HAP-1 (cell line): ENCODE results near the gene NR2F2.
"Not testable (repeated sequence)": the region's sequence is repeated elsewhere in the genome, so short reads cannot be mapped to it uniquely, and the experiment has no call there.

ENCODE experiments used
- DNase-seq, 2 experiments: peaks; one replicate each; pipeline ENCODE4 v3.0.0-alpha.2; 2016 to 2020; ENCODE audit warnings: low spot score in 2 of 2
- H3K27me3 ChIP-seq: fragments of 250-450 bp; sonication (Bioruptor Pico); 2 replicates; pipeline ENCODE4 v1.5.1; 2020; ENCODE audit warnings: low read depth, mild to moderate bottlenecking, moderate library complexity
- H3K36me3 ChIP-seq: fragments of 250-450 bp; sonication (Bioruptor Pico); replicated peaks from 2 replicates; pipeline ENCODE4 v1.5.1; 2020; ENCODE audit warnings: mild to moderate bottlenecking
- H3K4me1 ChIP-seq: fragments of 250-450 bp; sonication (Bioruptor Pico); 2 replicates; pipeline ENCODE4 v1.5.1; 2020; ENCODE audit warnings: mild to moderate bottlenecking
- H3K4me3 ChIP-seq: fragments of 250-450 bp; sonication (Bioruptor Pico); 2 replicates; pipeline ENCODE4 v1.5.1; 2020; ENCODE audit warnings: mild to moderate bottlenecking, moderate library complexity
- H3K9me3 ChIP-seq: fragments of 250-450 bp; sonication (Bioruptor Pico); 2 replicates; pipeline ENCODE4 v1.5.1; 2020; ENCODE audit warnings: mild to moderate bottlenecking, moderate library complexity
- in situ Hi-C: fragments of 300-500 bp; cut with MboI; formaldehyde crosslinking; loops from 3 replicates; pipeline ENCODE4 v1.14.3; 2020; ENCODE audit warnings: low sequenced_read_pairs, inconsistent platforms, mixed read lengths

NR2F2 gene

GRCh38 chr15:96362011-96362754 is 31.7 kb downstream of the NR2F2 start:
- Histone ChIP-seq H3K9me3 (no peaks in the 10 kb centered on the region), H3K27me3 (peaks cover 41% of the 10 kb centered on the region), H3K4me1 (peaks cover 6% of the 10 kb centered on the region), H3K36me3 (no peaks in the 10 kb centered on the region), H3K4me3 (no peak overlapping the region)
- DNase-seq: peak in 1 of 2 experiments; percentile 50
- in situ Hi-C loops: no loop called here

- Histone ChIP-seq H3K36me3 (no peaks in the 10 kb centered on the region), H3K4me3 (no peak overlapping the region), H3K4me1 (peaks cover 6% of the 10 kb centered on the region), H3K9me3 (no peaks in the 10 kb centered on the region), H3K27me3 (peaks cover 49% of the 10 kb centered on the region)
- DNase-seq: no peak
- in situ Hi-C loops: no loop called here
Measured at GRCh38 chr15:96362755-96363651, 32.5 kb downstream of the NR2F2 start.

- no peaks in the 10 kb centered on the region for H3K9me3 ChIP-seq
- DNase-seq: no peak
- H3K36me3 ChIP-seq: no peaks in the 10 kb centered on the region
- in situ Hi-C loops: no loop called here
- peaks cover 6% of the 10 kb centered on the region for H3K4me1 ChIP-seq
- H3K4me3 ChIP-seq: no peak overlapping the region
- H3K27me3 ChIP-seq: peaks cover 54% of the 10 kb centered on the region
Measured at GRCh38 chr15:96363707-96364106, 33.2 kb downstream of the NR2F2 start.

GRCh38 chr15:96365781-96366525 is 35.5 kb downstream of the NR2F2 start:
- DNase-seq: no peak
- H3K36me3 ChIP-seq: no peaks in the 10 kb centered on the region
- in situ Hi-C loops: no loop called here
- peaks cover 64% of the 10 kb centered on the region for H3K27me3 ChIP-seq
- H3K4me1 ChIP-seq: peaks cover 6% of the 10 kb centered on the region
- H3K9me3 ChIP-seq: no peaks in the 10 kb centered on the region
- H3K4me3 ChIP-seq: no peak overlapping the region

- no peaks in the 10 kb centered on the region for H3K9me3 ChIP-seq
- H3K4me1 ChIP-seq: peaks cover 6% of the 10 kb centered on the region
- peaks cover 61% of the 10 kb centered on the region for H3K27me3 ChIP-seq
- H3K36me3 ChIP-seq: no peaks in the 10 kb centered on the region
- H3K4me3 ChIP-seq: no peak overlapping the region
- in situ Hi-C loops: no loop called here
- DNase-seq: no peak
Measured at GRCh38 chr15:96366526-96366877, 36.0 kb downstream of the NR2F2 start.

GRCh38 chr15:96367311-96368200 is 37.1 kb downstream of the NR2F2 start:
- Histone ChIP-seq H3K4me3 (no peak overlapping the region), H3K9me3 (no peaks in the 10 kb centered on the region), H3K36me3 (no peaks in the 10 kb centered on the region), H3K4me1 (peaks cover 5% of the 10 kb centered on the region), H3K27me3 (peaks cover 58% of the 10 kb centered on the region)
- DNase-seq: no peak
- in situ Hi-C loops: no loop called here

GRCh38 chr15:96369351-96369750 is 38.9 kb downstream of the NR2F2 start:
- DNase-seq: no peak
- H3K36me3 ChIP-seq: no peaks in the 10 kb centered on the region
- H3K4me1 ChIP-seq: no peaks in the 10 kb centered on the region
- in situ Hi-C loops: no loop called here
- H3K9me3 ChIP-seq: no peaks in the 10 kb centered on the region
- no peak overlapping the region for H3K4me3 ChIP-seq
- peaks cover 42% of the 10 kb centered on the region for H3K27me3 ChIP-seq

GRCh38 chr15:96369825-96370621 is 39.5 kb downstream of the NR2F2 start:
- H3K4me3 ChIP-seq: no peak overlapping the region
- no peaks in the 10 kb centered on the region for H3K4me1 ChIP-seq
- in situ Hi-C loops: no loop called here
- no peaks in the 10 kb centered on the region for H3K9me3 ChIP-seq
- H3K36me3 ChIP-seq: no peaks in the 10 kb centered on the region
- H3K27me3 ChIP-seq: peaks cover 38% of the 10 kb centered on the region
- DNase-seq: no peak

GRCh38 chr15:96372554-96372953 is 42.1 kb downstream of the NR2F2 start:
- Histone ChIP-seq H3K4me1 (no peaks in the 10 kb centered on the region), H3K36me3 (no peaks in the 10 kb centered on the region), H3K27me3 (peaks cover 19% of the 10 kb centered on the region), H3K9me3 (no peaks in the 10 kb centered on the region), H3K4me3 (no peak overlapping the region)
- in situ Hi-C loops: no loop called here
- no peak for DNase-seq

- peaks cover 9% of the 10 kb centered on the region for H3K27me3 ChIP-seq
- no peaks in the 10 kb centered on the region for H3K9me3 ChIP-seq
- no peaks in the 10 kb centered on the region for H3K36me3 ChIP-seq
- no peak overlapping the region for H3K4me3 ChIP-seq
- DNase-seq: no peak
- no peaks in the 10 kb centered on the region for H3K4me1 ChIP-seq
- in situ Hi-C loops: no loop called here
Measured at GRCh38 chr15:96374499-96374898, 44.0 kb downstream of the NR2F2 start.

- H3K4me3 ChIP-seq, H3K4me1 ChIP-seq, H3K27me3 ChIP-seq, H3K36me3 ChIP-seq, H3K9me3 ChIP-seq, DNase-seq, in situ Hi-C loops: not testable (repeated sequence)
Measured at GRCh38 chr15:96379592-96379991, 49.1 kb downstream of the NR2F2 start.

- no peak for DNase-seq
- Histone ChIP-seq H3K27me3 (peaks cover 3% of the 10 kb centered on the region; the same call in 1 of the 2 replicates), H3K36me3 (no peaks in the 10 kb centered on the region), H3K4me3 (no peak overlapping the region), H3K9me3 (no peaks in the 10 kb centered on the region), H3K4me1 (no peaks in the 10 kb centered on the region)
- in situ Hi-C loops: no loop called here
Measured at GRCh38 chr15:96381463-96381862, 51.0 kb downstream of the NR2F2 start.
